ENCODE data around the gene ALDH8A1.
"Not testable (repeated sequence)": the region's sequence is repeated elsewhere in the genome, so short reads cannot be mapped to it uniquely, and the experiment has no call there.

ALDH8A1 gene

DNA sequence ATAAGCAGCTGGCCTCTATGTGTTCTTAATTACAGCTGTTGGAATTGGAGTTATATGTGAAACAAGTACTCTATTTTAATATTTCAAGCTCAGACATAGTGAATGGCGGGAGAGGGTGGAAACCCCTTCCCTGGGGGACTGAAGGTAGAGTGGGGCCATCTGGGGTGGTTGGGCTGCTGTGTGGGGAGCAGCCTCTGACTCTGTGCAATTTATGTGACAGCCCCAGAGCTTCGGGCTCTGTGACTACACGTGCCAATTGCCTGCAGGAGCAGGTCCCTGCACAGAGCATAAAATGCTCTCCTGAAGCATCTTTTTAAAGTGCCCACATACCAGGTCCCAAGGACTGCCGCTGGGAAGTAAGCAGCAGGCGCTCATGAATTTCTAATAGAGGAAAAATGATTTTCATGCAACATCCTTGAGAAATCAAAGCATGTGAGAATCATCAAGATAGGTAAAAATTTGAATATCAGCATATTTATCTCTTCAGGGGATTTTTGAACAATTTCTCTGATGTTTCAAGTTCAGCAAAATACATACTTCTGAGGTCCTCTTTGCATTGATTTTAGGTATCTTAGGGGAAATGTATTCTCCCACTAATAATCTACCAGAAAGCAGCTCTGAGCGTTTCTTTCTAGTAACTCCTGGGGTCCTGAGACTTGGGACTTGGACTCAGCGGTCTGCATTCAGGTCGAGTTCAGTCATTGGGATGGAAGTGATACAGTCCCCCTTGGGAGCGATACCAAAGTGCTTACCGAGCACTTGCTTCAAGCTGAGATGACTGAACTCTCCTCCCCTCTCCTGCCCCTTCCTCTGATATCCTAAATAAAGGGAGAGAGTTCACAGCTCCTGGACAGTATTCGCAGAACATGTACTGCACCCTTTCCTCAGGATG, 40.0 kb downstream of the ALDH8A1 start:
- Mint-ChIP-seq H3K27me3 (no peaks in the 10 kb centered on the region), H3K36me3 (ENCODE audit: low read depth) (no peaks in the 10 kb centered on the region), H3K9me3 (no peaks in the 10 kb centered on the region), H3K27ac (no peak overlapping the region), H3K4me1 (ENCODE audit: low read depth) (no peaks in the 10 kb centered on the region), H3K4me3 (no peak overlapping the region)
- no peak for DNase-seq

DNA sequence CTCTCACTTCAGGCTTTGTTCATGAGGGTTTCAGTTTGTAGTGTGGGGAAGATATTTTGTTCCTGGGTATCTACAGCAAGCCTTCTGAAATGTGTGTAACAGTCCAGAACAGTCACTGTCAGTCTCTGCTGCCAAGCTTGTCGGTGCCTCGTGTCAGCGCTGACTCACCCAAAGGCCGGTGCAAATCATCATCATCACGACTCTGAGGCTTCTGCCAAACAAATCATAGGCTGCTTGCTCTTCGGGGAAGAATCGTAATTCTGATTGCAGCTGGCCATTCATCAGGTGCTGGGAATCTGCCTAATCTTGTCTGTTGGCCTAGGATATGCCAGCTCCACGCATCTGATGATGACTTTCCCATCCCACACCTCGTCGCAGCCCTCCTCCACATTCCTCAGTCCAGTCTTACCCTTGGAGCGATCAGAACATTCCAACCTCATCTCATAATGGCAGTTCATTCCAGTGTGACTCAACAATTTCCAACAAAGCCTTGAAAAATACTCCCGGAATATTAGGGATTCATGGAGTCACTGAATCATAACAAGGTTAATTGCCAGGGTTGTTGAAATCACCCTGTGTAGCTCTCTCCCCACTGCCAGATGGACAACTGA, 40.9 kb downstream of the ALDH8A1 start:
- DNase-seq, result no peak
- no peaks in the 10 kb centered on the region for H3K36me3 Mint-ChIP-seq (ENCODE audit: low read depth)
- H3K9me3 Mint-ChIP-seq, result no peaks in the 10 kb centered on the region
- H3K27me3 Mint-ChIP-seq, result no peaks in the 10 kb centered on the region
- H3K4me1 Mint-ChIP-seq (ENCODE audit: low read depth), result no peaks in the 10 kb centered on the region
- no peak overlapping the region for H3K4me3 Mint-ChIP-seq
- no peak overlapping the region for H3K27ac Mint-ChIP-seq

DNA sequence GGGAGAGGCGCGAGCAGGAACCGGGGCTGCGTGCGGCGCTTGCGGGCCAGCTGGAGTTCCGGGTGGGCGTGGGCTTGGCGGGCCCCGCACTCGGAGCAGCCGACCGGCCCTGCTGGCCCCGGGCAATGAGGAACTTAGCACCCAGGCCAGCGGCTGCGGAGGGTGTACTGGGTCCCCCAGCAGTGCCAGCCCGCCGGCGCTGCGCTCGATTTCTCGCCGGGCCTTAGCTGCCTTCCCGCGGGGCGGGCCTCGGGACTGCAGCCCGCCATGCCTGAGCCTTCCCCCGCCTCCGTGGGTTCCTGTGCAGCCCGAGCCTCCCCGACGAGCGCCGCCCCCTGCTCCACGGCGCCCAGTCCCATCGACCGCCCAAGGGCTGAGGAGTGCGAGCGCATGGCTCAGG, 45.2 kb downstream of the ALDH8A1 start:
- not testable (repeated sequence) for H3K36me3 Mint-ChIP-seq (ENCODE audit: low read depth); H3K27ac Mint-ChIP-seq; H3K9me3 Mint-ChIP-seq; H3K27me3 Mint-ChIP-seq; H3K4me1 Mint-ChIP-seq (ENCODE audit: low read depth); H3K4me3 Mint-ChIP-seq; DNase-seq

GRCh38 chr6:134903448-134903847, 46.5 kb downstream of the ALDH8A1 start:
- no peak overlapping the region for H3K27ac Mint-ChIP-seq
- no peak overlapping the region for H3K4me3 Mint-ChIP-seq
- DNase-seq, result no peak
- no peaks in the 10 kb centered on the region for H3K9me3 Mint-ChIP-seq
- no peaks in the 10 kb centered on the region for H3K4me1 Mint-ChIP-seq (ENCODE audit: low read depth)
- no peaks in the 10 kb centered on the region for H3K36me3 Mint-ChIP-seq (ENCODE audit: low read depth)
- no peaks in the 10 kb centered on the region for H3K27me3 Mint-ChIP-seq

GRCh38 chr6:134902936-134903335, 47.0 kb downstream of the ALDH8A1 start:
- Mint-ChIP-seq H3K9me3 (no peaks in the 10 kb centered on the region), H3K4me1 (ENCODE audit: low read depth) (no peaks in the 10 kb centered on the region), H3K36me3 (ENCODE audit: low read depth) (no peaks in the 10 kb centered on the region), H3K4me3 (no peak overlapping the region), H3K27me3 (no peaks in the 10 kb centered on the region), H3K27ac (no peak overlapping the region)
- no peak for DNase-seq

DNA sequence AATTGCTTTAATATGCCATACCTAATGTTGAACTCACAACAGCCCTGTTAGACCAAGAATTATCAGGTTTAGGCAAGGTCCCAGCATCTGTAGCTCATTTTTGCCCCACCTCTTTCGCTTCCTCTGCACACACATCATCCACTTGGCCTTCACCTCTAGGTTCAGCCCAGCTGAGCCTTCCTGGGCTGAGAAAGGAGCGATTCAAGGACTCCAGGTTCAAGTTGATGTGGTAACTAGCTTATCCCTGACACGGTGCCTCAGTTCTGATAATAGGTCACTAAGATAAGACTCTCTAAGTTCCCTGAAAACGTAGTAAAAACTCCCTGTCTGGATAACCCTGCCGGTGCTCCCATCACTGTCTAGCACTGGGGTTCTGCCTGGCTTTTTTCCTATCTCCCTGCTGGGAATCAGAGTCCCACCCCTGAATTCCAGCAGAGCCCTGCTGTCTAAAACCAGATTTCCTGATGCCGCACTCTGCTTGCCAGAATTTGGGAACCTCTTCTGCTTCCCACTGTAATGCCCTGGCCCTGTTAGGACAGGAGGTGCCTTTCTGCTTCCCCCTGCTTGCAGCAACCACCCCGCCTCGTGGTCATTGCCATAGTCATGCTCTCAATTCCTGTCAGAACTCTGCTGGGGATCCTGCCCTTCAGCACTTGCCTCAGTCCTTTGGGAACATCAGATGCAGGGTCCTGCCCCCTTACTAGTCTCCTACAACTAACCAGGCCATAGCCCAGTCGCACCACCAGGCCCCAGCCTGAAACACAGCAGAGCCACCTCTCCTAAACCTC, 47.6 kb downstream of the ALDH8A1 start:
- Mint-ChIP-seq H3K9me3 (no peaks in the 10 kb centered on the region), H3K36me3 (ENCODE audit: low read depth) (no peaks in the 10 kb centered on the region), H3K27me3 (no peaks in the 10 kb centered on the region), H3K27ac (no peak overlapping the region), H3K4me1 (ENCODE audit: low read depth) (no peaks in the 10 kb centered on the region), H3K4me3 (no peak overlapping the region)
- no peak for DNase-seq

DNA sequence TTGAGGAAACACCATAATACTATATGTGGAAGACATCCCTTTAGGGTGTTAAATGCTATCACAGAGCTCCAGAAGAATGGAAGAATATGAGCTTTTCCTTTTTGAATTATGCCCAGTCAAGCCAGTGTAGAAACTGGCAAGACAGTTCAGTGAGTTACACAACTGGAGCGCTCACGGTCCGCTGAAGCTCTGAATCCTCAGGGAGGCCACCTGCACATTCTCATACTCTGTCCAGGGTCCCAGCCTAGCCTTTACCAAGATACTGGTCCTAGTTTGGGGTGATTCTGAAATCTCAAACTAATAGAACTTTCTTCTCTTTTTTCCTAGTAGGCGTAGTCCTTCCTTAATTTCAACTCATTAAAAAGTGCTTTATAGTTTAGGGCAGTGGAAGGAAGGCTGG, 51.3 kb downstream of the ALDH8A1 start:
- Mint-ChIP-seq H3K36me3 (ENCODE audit: low read depth) (no peaks in the 10 kb centered on the region), H3K27me3 (peaks cover 4% of the 10 kb centered on the region), H3K27ac (no peak overlapping the region), H3K4me3 (no peak overlapping the region), H3K9me3 (no peaks in the 10 kb centered on the region), H3K4me1 (ENCODE audit: low read depth) (no peaks in the 10 kb centered on the region)
- no peak for DNase-seq

DNA sequence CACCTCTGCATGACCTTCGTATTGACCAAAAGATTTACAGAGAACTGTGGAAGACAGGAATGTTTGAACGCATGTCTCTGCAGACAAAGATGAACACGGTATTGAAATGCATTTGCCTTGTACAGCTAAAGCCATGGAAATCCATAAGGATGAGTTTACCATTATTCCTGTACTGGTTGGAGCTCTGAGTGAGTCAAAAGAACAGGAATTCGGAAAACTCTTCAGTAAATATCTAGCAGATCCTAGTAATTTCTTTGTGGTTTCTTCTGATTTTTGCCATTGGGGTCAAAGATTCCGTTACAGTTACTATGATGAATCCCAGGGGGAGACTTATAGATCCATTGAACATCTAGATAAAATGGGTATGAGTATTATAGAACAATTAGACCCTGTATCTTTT, 51.7 kb downstream of the ALDH8A1 start:
- not testable (repeated sequence) for H3K36me3 Mint-ChIP-seq (ENCODE audit: low read depth); DNase-seq; H3K4me3 Mint-ChIP-seq; H3K27ac Mint-ChIP-seq; H3K27me3 Mint-ChIP-seq; H3K4me1 Mint-ChIP-seq (ENCODE audit: low read depth); H3K9me3 Mint-ChIP-seq

DNA sequence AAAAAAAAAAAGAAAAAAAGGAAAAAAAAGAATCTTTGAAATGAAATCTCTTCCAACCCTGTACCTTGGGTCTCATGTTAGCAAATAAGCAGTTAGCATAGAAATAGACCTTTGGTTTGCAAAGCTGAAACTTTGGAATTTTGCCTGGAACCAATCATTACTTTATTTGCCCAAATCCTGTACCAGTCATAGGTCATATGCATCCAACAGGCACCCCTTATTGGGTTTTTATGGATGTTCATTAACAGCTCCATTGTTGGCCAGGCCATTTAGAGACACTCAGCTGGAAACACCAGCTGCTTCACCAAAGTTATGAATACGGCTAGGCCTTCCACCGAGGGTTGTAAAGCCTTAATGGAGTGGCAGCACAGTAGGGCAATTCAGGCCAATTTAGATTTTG, 53.0 kb downstream of the ALDH8A1 start:
- peaks cover 7% of the 10 kb centered on the region for H3K27me3 Mint-ChIP-seq
- no peak for DNase-seq
- H3K36me3 Mint-ChIP-seq (ENCODE audit: low read depth), result no peaks in the 10 kb centered on the region
- peaks cover 4% of the 10 kb centered on the region for H3K9me3 Mint-ChIP-seq
- no peak overlapping the region for H3K27ac Mint-ChIP-seq
- H3K4me1 Mint-ChIP-seq (ENCODE audit: low read depth), result no peaks in the 10 kb centered on the region
- no peak overlapping the region for H3K4me3 Mint-ChIP-seq

DNA sequence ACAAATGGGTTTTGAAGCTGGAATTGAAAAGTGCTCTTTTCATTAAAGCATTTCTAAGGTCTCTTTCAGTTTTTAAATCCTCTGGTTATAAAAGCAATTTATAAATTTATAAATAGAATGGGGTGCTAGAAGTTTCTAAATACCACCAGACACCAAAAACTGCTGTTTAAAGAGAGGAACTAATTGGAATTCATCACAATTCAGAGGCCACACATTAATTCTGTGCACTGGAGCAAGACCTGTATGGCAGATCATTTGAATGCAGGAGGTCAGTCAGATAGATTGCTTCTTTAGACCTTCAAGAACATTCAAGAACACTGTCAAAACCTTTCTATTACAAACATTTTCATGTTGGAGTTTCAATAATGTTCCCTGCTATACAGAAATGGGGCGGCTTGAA, 55.1 kb downstream of the ALDH8A1 start:
- H3K27me3 Mint-ChIP-seq, result peaks cover 7% of the 10 kb centered on the region
- no peak overlapping the region for H3K4me3 Mint-ChIP-seq
- peaks cover 4% of the 10 kb centered on the region for H3K9me3 Mint-ChIP-seq
- DNase-seq, result no peak
- no peaks in the 10 kb centered on the region for H3K4me1 Mint-ChIP-seq (ENCODE audit: low read depth)
- no peak overlapping the region for H3K27ac Mint-ChIP-seq
- H3K36me3 Mint-ChIP-seq (ENCODE audit: low read depth), result no peaks in the 10 kb centered on the region

DNA sequence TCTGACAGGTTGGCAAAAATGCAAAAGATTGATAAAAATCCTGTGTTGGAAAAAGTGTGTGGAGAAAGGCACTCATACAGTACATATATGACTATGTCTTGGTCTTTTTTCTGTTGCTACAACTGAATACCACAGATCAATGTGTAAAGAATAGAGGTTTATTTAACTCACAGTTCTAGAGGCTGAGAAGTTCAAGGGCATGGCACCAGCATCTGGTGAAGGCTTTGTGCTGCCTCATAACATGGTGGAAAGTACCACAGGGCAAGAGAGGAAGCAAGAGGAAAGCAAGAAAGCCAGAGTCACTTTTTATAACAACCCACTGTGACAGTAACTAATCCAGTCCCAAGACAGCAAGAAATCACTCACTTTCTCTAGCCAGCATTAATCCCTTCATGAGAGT, 57.5 kb downstream of the ALDH8A1 start:
- Mint-ChIP-seq H3K4me3 (no peak overlapping the region), H3K27ac (no peak overlapping the region), H3K9me3 (peaks cover 4% of the 10 kb centered on the region), H3K4me1 (ENCODE audit: low read depth) (no peaks in the 10 kb centered on the region), H3K27me3 (peaks cover 7% of the 10 kb centered on the region), H3K36me3 (ENCODE audit: low read depth) (no peaks in the 10 kb centered on the region)
- no peak for DNase-seq

DNA sequence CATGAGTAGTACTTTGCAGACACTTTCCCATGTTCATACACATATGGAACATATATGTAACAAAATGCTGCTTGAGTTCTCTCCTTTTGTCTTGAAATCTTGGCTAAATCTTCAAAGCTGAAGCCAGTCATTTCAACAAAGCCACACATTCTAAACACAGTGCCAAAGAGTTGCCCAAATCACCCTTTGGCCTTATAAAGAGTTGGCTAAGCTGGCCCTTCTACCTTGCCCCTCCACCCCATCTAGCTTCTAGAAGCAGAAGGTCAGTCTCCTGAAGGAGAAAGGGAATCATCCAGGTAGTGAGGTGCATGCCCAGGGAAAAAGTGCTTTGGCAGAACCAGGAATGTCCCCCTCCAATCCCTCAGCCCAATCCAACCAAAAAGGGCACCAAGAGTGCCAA, 58.3 kb downstream of the ALDH8A1 start:
- Mint-ChIP-seq H3K9me3 (peaks cover 4% of the 10 kb centered on the region), H3K4me1 (ENCODE audit: low read depth) (no peaks in the 10 kb centered on the region), H3K4me3 (no peak overlapping the region), H3K36me3 (ENCODE audit: low read depth) (no peaks in the 10 kb centered on the region), H3K27ac (no peak overlapping the region), H3K27me3 (peaks cover 7% of the 10 kb centered on the region)
- DNase-seq, result no peak

DNA sequence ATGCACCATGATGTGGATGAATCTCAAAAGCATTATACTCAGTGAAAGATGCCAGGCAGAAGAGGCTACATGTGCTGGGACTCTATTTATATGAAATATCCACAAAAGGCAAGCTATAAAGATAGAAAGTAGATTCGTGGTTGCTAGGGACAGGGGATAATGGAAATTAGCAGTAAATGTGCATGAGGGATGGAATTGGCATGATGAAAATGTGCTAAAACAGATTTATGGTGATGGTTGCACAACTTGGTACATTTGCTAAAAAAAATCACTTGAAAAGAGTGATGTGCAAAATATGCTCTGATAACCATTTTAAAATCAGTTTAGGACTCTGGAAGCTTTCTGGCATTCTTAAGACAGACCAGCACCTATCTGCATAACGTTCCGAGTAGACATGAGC, 61.6 kb downstream of the ALDH8A1 start:
- Mint-ChIP-seq H3K27me3 (peaks cover 15% of the 10 kb centered on the region), H3K4me3 (no peak overlapping the region), H3K36me3 (ENCODE audit: low read depth) (no peaks in the 10 kb centered on the region), H3K9me3 (peaks cover 4% of the 10 kb centered on the region), H3K27ac (no peak overlapping the region), H3K4me1 (ENCODE audit: low read depth) (no peaks in the 10 kb centered on the region)
- DNase-seq, result no peak

GRCh38 chr6:134884752-134885151, 65.1 kb downstream of the ALDH8A1 start:
- Mint-ChIP-seq H3K36me3 (ENCODE audit: low read depth) (no peaks in the 10 kb centered on the region), H3K27me3 (peaks cover 18% of the 10 kb centered on the region), H3K27ac (no peak overlapping the region), H3K4me1 (ENCODE audit: low read depth) (no peaks in the 10 kb centered on the region), H3K9me3 (no peaks in the 10 kb centered on the region), H3K4me3 (no peak overlapping the region)
- no peak for DNase-seq

DNA sequence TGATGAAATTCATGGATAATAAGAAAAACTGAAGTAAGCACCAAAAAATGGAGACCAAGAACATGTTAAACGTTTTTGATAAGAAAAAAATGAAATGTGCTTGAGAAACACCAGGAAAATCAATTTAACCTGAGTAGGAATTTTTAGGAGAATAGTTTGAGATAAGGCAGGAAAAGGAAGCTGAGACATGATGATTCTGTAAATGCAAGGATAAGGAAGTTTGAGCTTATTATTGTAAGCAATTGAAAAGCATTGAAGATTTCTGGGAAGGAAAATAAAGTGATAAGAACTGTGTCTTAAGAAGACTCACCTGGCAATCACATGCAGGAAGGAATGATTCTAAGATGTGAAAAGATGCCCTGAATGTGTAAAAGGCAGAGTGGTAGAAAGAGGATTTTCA, 66.6 kb downstream of the ALDH8A1 start:
- H3K27ac Mint-ChIP-seq, result no peak overlapping the region
- no peaks in the 10 kb centered on the region for H3K4me1 Mint-ChIP-seq (ENCODE audit: low read depth)
- H3K36me3 Mint-ChIP-seq (ENCODE audit: low read depth), result no peaks in the 10 kb centered on the region
- DNase-seq, result no peak
- peaks cover 18% of the 10 kb centered on the region for H3K27me3 Mint-ChIP-seq
- H3K4me3 Mint-ChIP-seq, result no peak overlapping the region
- no peaks in the 10 kb centered on the region for H3K9me3 Mint-ChIP-seq
